Body of pancreas (tissue), 4 donors: ENCODE data around the gene XRCC3.

Source experiments
- CTCF ChIP-seq, 7 experiments: fragments of 450-650 bp in 4 of 7; fragments of 200-600 bp in 3 of 7; sonication (generic) in 3 of 7; IDR thresholded peaks; one replicate each; pipeline ENCODE4 v1.5.1; 2016 to 2019; ENCODE audit warnings: antibody characterized with exemption in 7 of 7
- POLR2A ChIP-seq, 3 donors: fragments of 450-650 bp; IDR thresholded peaks; one replicate each; pipeline ENCODE4 v1.6.1; 2016; ENCODE audit warnings: antibody characterized with exemption in 3 of 3, mild to moderate bottlenecking in 2 of 3

GRCh38 chr14:103662029-103662428 is 53.2 kb downstream of the XRCC3 start:
- TF ChIP-seq CTCF (IDR thresholded peaks at IDR 0.05) (no peak), POLR2A (IDR thresholded peaks at IDR 0.05) (no peak)
